Right cardiac atrium (tissue), 5 donors: Measurements from ENCODE around the gene AIPL1. TPM values are rescaled to one million over a fixed set of nuclear protein-coding genes. Genes with fewer than 3 reads are reported as not detected.
A peak's percentile ranks its signal among the peaks of the same experiment; 100 is the strongest.

Source experiments
- ATAC-seq, 2 donors: fragments of 200-7000 bp; cut with Tn5 transposase; one replicate each; pipeline versions ENCODE4 v1.8.0 to v1.9.1; 2020; ENCODE audit warnings: moderate library complexity in 2 of 2, mild to moderate bottlenecking in 1 of 2
- DNase-seq, 3 donors: peaks; one replicate each; pipeline ENCODE4 v3.0.0-alpha.2; 2020
- H3K27ac ChIP-seq: one replicate; pipeline ENCODE4 v1.5.1; 2013; ENCODE audit warnings: mild to moderate bottlenecking, low read length, control low read depth, moderate library complexity
- H3K27me3 ChIP-seq: one replicate; pipeline ENCODE4 v1.6.1; 2013; ENCODE audit not compliant: control insufficient read depth, insufficient read depth
- H3K4me1 ChIP-seq: one replicate; pipeline ENCODE4 v1.6.1; 2013; ENCODE audit warnings: low read length; ENCODE audit not compliant: control insufficient read depth, insufficient read depth
- H3K4me3 ChIP-seq: one replicate; pipeline ENCODE4 v1.5.1; 2013; ENCODE audit warnings: low read length, control low read depth
- H3K9me3 ChIP-seq: one replicate; pipeline ENCODE4 v1.6.1; 2013; ENCODE audit warnings: low read length; ENCODE audit not compliant: control insufficient read depth
- WGBS: extraction: QIAGEN DNeasy Blood & Tissue Kit; methylation state at CpG from one replicate; pipeline ENCODE4 v1.1.7; 2013; 5-methylcytosine and 5-hydroxymethylcytosine counted together
- intact Hi-C, 4 donors: fragments of 100-400 bp; cut with DNase I; formaldehyde crosslinking; loops; one replicate each; pipeline versions ENCODE4 v1.11.0 to v1.14.0; 2022 to 2023
- polyA plus RNA-seq: library from polyadenylated mRNA; stranded (reverse); fragments of 200-250 nt; gene quantifications from one replicate; pipeline ENCODE4 v1.2.3, GENCODE V29; 2013
- total RNA-seq, 4 donors: library from RNA; stranded (reverse); fragmentation: NEBNext Ultra II Directional; extraction: Animal tissue kit (Norgen Biotek cat#: 25700); gene quantifications; one replicate each; pipeline ENCODE4 v1.2.1, GENCODE V29; 2021
- donor health status: healthy with polysubstance abuse.
- donor health status: DM: no; HTN: yes; CAD: no.
- donor health status: DM: no; HTN: no; CAD: no.
- donor health status: DM: no; HTN: yes; CAD: no; lungs with severe emphysema.
- donor health status: DM: yes; HTN: yes; CAD: no.

The AIPL1 gene
- total and polyA plus RNA-seq, 5 donors: not detected

DNA sequence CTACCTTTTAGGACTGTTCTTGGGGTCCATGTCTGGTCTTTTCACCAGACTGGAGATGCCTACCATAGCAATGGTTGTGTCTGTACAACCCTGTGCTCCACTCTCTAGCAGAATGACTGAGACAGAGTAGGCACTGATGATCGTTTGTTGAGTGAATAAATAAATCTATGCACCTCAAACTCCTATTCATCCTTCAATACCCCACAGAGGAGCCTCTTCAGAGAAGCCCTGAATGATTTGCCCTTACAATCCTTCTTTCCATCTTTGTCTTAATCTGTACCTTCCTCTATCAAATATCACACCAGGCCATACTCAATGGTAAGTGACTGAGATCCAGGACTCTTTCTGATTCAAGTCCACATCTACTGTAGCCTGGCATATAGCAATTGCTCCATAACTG, 32.6 kb upstream of the AIPL1 start:
- no peak overlapping the region for H3K27ac ChIP-seq
- no peaks in the 10 kb centered on the region for H3K27me3 ChIP-seq
- DNase-seq (no peak), ATAC-seq (no peak)
- intact Hi-C loops: no loop called here
- WGBS: 79% methylated on average over 1 of the region's 1 CpG
- H3K4me3 ChIP-seq: no peak overlapping the region
- H3K9me3 ChIP-seq: no peaks in the 10 kb centered on the region
- H3K4me1 ChIP-seq: no peaks in the 10 kb centered on the region

GRCh38 chr17:6465206-6466003, 30.5 kb upstream of the AIPL1 start:
- no peaks in the 10 kb centered on the region for H3K4me1 ChIP-seq
- DNase-seq (peak in 2 of 3 donors; percentile 5 to 12), ATAC-seq (no peak)
- H3K4me3 ChIP-seq: no peak overlapping the region
- intact Hi-C loops: no loop called here
- H3K27ac ChIP-seq: no peak overlapping the region
- 68% methylated on average over 19 of the region's 19 CpGs for WGBS
- no peaks in the 10 kb centered on the region for H3K9me3 ChIP-seq
- H3K27me3 ChIP-seq: no peaks in the 10 kb centered on the region

GRCh38 chr17:6464446-6465041, 29.6 kb upstream of the AIPL1 start:
- 89% methylated on average over 14 of the region's 14 CpGs for WGBS
- Histone ChIP-seq H3K27ac (no peak overlapping the region), H3K27me3 (no peaks in the 10 kb centered on the region), H3K9me3 (no peaks in the 10 kb centered on the region), H3K4me3 (no peak overlapping the region), H3K4me1 (no peaks in the 10 kb centered on the region)
- ATAC-seq (no peak), DNase-seq (no peak)
- intact Hi-C loops: no loop called here

DNA sequence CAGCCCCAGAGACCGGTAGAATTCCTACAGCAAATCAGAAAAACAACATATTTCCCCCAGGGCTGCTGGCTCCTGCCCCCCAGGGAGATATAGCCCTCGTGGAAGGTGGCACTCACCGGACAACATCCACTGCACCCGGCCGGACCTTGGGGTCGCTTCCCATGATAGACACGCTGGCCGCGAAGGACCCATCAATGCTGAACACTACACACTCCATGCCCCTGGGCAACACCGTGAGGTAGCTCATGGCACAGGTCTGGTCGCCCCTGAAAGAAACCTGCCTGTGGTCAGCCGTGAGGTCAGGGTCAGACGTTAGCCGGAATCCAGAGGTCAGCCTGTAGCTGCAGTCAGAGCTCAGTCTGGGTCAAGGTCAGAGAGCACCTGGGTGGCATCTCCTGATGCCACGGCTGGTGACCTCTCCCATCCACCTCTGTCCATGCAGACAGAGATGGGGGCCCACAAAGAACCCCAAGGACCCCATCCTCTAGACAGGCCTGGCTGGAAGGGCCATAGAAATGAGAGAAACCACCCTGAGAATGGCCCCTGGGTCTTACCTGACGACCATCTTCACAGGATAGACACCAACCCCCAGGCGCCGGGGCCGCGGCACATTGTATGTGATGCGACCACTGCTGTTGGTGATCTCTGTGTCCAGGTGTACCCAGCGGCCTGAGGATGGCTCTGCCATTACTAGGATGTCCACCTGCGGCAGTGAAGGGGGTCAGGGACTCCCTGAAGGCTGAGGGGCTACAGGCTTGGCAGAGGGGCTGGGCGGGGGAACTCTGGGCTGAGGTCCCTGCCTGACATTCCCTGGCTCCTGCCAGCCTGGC, 28.9 kb upstream of the AIPL1 start:
- ATAC-seq (no peak), DNase-seq (peak in 2 of 3 donors; percentile 7 to 35)
- Histone ChIP-seq H3K27me3 (no peaks in the 10 kb centered on the region), H3K9me3 (no peaks in the 10 kb centered on the region), H3K4me1 (no peaks in the 10 kb centered on the region), H3K27ac (no peak overlapping the region), H3K4me3 (no peak overlapping the region)
- intact Hi-C loops: no loop called here
- WGBS: 90% methylated on average over 24 of the region's 24 CpGs

GRCh38 chr17:6462692-6463091, 27.8 kb upstream of the AIPL1 start:
- intact Hi-C loops: no loop called here
- H3K27me3 ChIP-seq: no peaks in the 10 kb centered on the region
- H3K4me3 ChIP-seq: no peak overlapping the region
- H3K9me3 ChIP-seq: no peaks in the 10 kb centered on the region
- no peak overlapping the region for H3K27ac ChIP-seq
- DNase-seq: no peak
- ATAC-seq: no peak
- WGBS: 84% methylated on average over 2 of the region's 2 CpGs
- H3K4me1 ChIP-seq: no peaks in the 10 kb centered on the region

DNA sequence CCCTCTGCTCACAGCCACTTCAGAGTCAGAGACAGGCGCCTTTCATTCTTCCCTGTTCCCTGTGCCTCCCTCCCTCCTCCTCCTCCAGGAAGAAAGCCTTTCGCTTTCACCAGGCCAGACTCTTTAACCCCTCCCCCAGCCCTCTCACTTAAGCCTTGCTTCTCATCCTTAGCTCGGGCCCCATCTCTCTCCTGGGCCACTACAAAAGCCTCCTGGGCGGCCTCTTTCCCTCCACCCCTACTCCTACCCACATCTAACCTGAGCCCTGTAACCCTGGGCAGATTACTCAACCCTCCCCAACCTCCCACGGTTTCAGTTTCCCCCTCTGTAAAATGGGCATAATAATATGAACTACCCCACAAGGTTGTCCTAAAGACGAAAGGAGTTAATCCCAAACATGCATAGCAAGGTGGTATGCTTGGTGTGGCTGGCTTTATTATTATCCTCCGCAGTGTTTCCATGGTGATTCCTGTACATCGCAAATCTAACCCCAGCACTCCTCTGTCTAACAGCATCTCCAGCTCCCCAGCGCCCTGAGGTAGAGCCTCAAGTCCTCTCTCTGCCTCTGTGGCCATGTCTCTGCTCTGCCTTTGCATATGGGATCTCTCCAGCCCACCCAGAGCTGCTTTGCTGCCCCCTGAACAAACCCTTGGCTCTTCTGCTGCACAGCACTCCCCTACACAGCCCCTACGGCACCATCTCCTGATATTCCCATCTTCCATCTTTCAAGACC, 27.0 kb upstream of the AIPL1 start:
- H3K4me3 ChIP-seq: no peak overlapping the region
- WGBS: 80% methylated on average over 10 of the region's 10 CpGs
- H3K4me1 ChIP-seq: no peaks in the 10 kb centered on the region
- H3K27me3 ChIP-seq: no peaks in the 10 kb centered on the region
- no peak overlapping the region for H3K27ac ChIP-seq
- ATAC-seq: no peak
- intact Hi-C loops: no loop called here
- no peak for DNase-seq
- no peaks in the 10 kb centered on the region for H3K9me3 ChIP-seq

DNA sequence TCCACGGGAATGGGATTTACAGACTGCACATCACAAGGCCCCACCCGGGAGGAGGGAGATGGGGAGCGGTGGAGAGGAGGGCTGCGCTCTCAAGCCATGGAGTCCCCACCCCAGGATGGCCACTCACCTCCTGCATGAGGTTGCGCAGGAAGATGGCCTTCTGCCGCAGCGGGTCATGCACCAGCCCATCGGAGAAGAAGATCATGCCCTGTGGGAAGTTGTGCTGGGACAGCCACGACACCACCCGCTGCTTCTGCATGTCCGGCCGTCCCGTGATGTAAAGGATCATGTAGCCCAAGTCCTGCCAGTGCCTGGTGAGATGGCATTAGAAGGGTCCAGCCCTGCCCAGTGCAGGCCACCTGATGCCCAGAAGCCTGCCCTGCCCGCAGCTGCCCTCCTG, 26.3 kb upstream of the AIPL1 start:
- H3K4me3 ChIP-seq: no peak overlapping the region
- 90% methylated on average over 14 of the region's 14 CpGs for WGBS
- ATAC-seq: no peak

GRCh38 chr17:6460531-6461161, 25.7 kb upstream of the AIPL1 start:
- 75% methylated on average over 9 of the region's 9 CpGs for WGBS
- DNase-seq: no peak

More for the DNA sequence above, 26.3 kb upstream of the AIPL1 start:
- Histone ChIP-seq H3K9me3 (no peaks in the 10 kb centered on the region), H3K27me3 (no peaks in the 10 kb centered on the region), H3K27ac (no peak overlapping the region), H3K4me1 (no peaks in the 10 kb centered on the region)
- no peak for DNase-seq
- intact Hi-C loops: no loop called here

GRCh38 chr17:6458460-6458950, 23.6 kb upstream of the AIPL1 start:
- intact Hi-C loops: no loop called here
- no peak overlapping the region for H3K4me3 ChIP-seq
- H3K27ac ChIP-seq: no peak overlapping the region
- no peaks in the 10 kb centered on the region for H3K9me3 ChIP-seq
- DNase-seq (no peak), ATAC-seq (no peak)
- H3K27me3 ChIP-seq: no peaks in the 10 kb centered on the region
- H3K4me1 ChIP-seq: no peaks in the 10 kb centered on the region
- 75% methylated on average over 14 of the region's 14 CpGs for WGBS

More at GRCh38 chr17:6460531-6461161, 25.7 kb upstream of the AIPL1 start:
- no peak for ATAC-seq
- Histone ChIP-seq H3K4me3 (no peak overlapping the region), H3K4me1 (no peaks in the 10 kb centered on the region), H3K27ac (no peak overlapping the region), H3K27me3 (no peaks in the 10 kb centered on the region), H3K9me3 (no peaks in the 10 kb centered on the region)
- intact Hi-C loops: no loop called here

DNA sequence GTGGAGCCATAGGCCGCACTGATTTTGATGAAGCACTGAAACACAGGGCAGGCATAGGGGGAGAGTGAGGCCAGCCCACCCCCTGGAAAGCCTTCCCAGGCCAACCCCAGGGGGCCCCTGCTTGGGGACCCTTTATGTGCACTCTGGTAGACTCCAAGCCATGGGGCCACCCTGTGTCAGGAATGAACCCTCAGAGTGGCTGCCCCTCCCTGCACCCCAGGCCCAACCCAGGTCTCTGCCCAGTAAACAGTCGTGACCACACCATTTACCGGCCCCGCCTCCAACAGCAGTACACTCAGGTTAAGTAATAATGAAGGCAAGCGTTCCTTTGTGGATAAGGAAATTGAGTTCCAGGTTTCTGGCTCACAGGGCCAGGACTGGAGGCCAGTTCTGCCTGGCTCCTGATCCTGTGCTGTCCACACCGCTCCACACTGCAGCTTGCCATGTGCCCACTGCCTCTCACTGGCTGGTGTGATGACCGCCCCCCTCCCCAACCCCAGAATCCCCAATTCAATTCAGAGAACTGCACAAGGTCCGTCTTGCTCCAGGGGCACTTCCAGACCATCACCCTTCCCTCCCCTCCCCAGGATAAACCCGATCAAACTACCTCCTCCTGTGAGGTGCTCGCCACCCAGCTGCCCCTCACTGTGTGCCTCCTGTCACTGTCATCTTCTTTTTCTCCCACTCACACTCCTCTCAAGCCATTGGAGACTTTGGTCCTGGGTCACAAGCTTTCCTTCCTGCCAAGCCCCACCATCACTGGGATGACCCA, 23.0 kb upstream of the AIPL1 start:
- H3K4me1 ChIP-seq: no peaks in the 10 kb centered on the region
- H3K9me3 ChIP-seq: no peaks in the 10 kb centered on the region
- WGBS: 84% methylated on average over 10 of the region's 10 CpGs
- intact Hi-C loops: no loop called here
- no peak overlapping the region for H3K27ac ChIP-seq
- ATAC-seq (no peak), DNase-seq (peak in 1 of 3 donors; percentile 23)
- H3K27me3 ChIP-seq: no peaks in the 10 kb centered on the region
- no peak overlapping the region for H3K4me3 ChIP-seq
